Left ventricle myocardium superior (tissue), 1 donor: ENCODE results near the gene TMEM258. TPM values are rescaled to one million over a fixed set of nuclear protein-coding genes. Genes with fewer than 3 reads are reported as not detected.
A peak's percentile ranks its signal among the peaks of the same experiment; 100 is the strongest.

Experiments
- ATAC-seq: fragments of 200-7000 bp; cut with Tn5 transposase; one replicate; pipeline ENCODE4 v1.9.1; 2020; ENCODE audit warnings: mild to moderate bottlenecking, moderate library complexity
- DNase-seq: peaks from one replicate; pipeline ENCODE4 v3.0.0-alpha.2; 2020
- intact Hi-C: fragments of 100-400 bp; cut with micrococcal nuclease; formaldehyde crosslinking; loops from one replicate; pipeline ENCODE4 v1.11.0; 2022
- total RNA-seq: library from RNA; stranded (reverse); fragmentation: NEBNext Ultra II Directional; extraction: Animal tissue kit (Norgen Biotek cat#: 25700); gene quantifications from one replicate; pipeline ENCODE4 v1.2.1, GENCODE V29; 2021
- donor health status: DM: no; HTN: yes; CAD: no; lungs with severe emphysema.

Gene TMEM258
- total RNA-seq, 1 donor from 2014 or later = 130 TPM

GRCh38 chr11:61827571-61828378, 35.4 kb upstream of the TMEM258 start, which contains the start of gene FADS2:
TSS of gene FADS2 (plus strand) at chr11:61828300. CDS start at chr11:61828391, 91 bp downstream.
- ATAC-seq (peak; percentile 86), DNase-seq (peak; percentile 95)
- intact Hi-C loops = no loop called here

DNA sequence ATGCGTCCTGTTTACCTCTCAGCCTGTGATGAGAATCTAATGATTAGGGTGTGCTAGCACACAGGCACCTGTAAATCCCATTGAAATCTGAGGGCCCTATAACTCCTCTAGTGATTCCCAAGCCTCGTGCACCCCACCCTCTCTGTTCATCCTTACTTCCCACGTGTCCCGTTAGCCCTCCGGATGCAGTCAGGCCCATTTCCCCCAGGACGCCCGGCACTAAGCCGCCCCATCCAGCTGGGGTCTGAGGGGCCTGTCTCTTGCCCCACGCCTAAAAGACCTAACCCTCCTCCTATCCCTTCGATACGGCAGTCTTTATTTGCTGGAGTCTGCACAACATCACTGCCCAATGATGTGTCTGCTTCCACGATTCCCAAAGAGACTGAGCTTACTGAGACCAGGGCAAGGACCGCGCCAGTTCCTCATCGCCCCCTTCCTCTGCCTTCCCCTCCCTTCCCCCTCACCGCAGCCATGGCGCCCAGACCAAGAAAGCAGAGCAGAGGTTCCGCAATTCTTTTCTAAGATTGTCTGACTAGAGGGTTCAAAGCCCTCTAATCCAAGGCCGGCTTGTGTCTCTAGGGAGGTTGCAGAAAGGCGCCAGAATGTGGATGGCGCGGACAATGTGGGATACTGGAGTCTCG, 34.7 kb upstream of the TMEM258 start:
- no peak for DNase-seq
- ATAC-seq = peak; percentile 6
- intact Hi-C loops = no loop called here

DNA sequence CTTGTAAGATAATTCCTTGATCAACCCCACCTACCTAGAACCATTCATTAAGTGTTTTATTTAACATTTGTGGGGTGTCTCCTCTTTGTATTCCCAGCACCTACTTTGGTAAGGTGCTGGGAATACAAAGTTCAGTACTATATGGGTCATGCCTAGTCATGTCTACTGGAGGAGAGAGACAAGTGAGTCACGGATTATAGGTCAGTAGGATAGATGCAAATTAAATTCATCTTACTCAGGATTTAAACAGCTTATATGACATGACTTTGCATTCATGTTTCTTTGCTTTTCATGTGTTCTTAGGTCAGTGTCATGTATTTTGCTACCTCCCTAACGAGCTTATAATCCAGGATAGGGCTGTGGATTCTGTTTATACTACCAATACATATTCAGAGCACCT, 27.8 kb upstream of the TMEM258 start:
- no peak for DNase-seq
- ATAC-seq = no peak
- intact Hi-C loops = no loop called here

- intact Hi-C loops = no loop called here
Observed at GRCh38 chr11:61817471-61818202, 25.2 kb upstream of the TMEM258 start.

DNA sequence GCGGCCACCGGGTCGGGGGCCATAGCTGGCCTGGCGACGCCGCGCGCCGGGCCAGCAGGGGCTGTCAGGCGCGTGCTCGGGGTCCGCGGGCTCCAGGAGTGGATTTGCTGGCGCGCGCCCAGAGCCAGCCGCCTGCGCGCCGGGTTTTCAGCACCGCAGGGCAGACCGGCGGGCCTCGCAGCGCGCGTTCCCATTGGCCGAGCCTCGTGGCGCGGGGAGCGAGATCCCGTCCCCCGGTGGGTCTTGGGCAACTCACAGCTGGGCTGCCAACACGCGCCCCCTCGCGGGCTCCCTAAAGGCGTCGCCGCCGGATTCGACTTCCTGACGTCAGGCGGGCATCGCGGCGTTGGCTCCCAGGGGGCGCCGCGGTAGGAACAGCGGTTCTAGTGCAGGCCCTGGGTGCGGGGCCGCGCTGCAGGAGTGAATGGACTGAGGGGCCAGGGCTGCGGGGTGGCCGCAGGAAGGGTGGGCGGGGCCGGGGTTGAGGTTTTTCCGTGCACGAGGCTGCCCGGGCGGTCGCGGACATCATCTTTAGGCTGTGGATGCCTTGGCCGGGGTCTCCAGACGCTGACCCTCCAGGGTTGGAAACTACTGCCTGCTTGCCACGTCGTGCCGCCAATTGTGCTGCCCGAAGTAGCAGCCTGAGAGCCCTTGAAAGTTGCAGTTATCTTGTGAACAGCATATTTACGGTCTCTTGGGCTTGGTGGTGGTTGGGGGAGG, 24.5 kb upstream of the TMEM258 start, which contains the start of gene FADS1:
TSS of gene FADS1 (minus strand) at position 268 of the 720 bp plus-strand sequence. CDS start at position 194, 74 bp downstream.
- peak; percentile 63 for ATAC-seq
- DNase-seq = peak; percentile 95
- intact Hi-C loops = no loop called here

More at GRCh38 chr11:61817471-61818202, 25.2 kb upstream of the TMEM258 start:
- DNase-seq (no peak), ATAC-seq (no peak)

DNA sequence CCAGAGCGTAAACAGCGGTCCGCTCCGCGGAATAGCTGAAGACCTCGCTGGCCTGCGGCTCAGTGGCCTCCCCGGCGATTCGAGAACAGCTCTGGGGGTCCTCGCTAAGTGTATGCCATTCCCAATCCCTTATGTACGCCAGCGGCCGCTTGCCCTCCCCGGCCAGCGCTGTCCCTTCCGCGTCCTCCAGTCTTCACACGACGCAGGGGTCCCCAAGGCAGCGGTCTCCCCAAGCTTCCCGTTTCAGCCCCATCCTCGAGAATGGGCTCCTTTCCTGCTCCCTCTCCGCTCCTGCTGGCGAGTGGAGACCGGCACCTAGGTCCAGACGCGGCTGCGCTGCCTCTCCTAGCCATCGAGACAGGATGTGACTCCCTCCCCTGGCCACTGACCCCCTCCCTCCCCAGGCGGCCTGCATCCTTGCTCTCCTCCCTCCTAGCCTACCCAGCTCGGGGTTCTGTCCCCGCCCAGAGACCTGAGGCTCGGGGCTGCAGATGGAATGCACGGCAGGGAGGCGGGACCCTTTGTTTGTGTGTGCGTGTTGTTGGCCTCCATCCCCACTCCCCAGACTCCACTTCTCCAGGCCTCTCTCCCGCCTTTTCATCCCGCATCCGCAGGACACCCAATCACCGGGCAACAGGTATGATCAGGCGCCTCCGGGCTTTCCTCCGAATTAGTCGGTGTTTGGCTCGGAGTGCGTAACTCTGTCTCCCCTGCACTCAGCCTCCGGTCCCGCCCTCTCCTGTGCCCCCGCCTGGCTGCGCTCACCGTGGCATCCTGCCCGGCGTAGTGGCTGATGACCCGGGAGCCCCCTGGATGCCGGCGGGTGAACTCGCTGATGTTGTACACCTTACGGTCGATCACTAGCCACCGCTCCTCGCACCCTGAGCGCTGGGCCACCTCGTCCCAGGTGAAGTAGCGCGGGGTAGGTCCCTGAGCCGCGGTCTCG, 23.7 kb upstream of the TMEM258 start:
- intact Hi-C loops = no loop called here
- ATAC-seq (peak; percentile 53), DNase-seq (peak; percentile 79)

- peak; percentile 98 for DNase-seq
- intact Hi-C loops = no loop called here
- ATAC-seq = peak; percentile 94
Observed at GRCh38 chr11:61814958-61815789, 22.8 kb upstream of the TMEM258 start.

- DNase-seq (no peak), ATAC-seq (no peak)
- intact Hi-C loops = no loop called here
Observed at GRCh38 chr11:61814247-61814957, 22.0 kb upstream of the TMEM258 start.

- no peak for ATAC-seq
- DNase-seq = no peak
- intact Hi-C loops = no loop called here
Observed at GRCh38 chr11:61812736-61813411, 20.5 kb upstream of the TMEM258 start.

DNA sequence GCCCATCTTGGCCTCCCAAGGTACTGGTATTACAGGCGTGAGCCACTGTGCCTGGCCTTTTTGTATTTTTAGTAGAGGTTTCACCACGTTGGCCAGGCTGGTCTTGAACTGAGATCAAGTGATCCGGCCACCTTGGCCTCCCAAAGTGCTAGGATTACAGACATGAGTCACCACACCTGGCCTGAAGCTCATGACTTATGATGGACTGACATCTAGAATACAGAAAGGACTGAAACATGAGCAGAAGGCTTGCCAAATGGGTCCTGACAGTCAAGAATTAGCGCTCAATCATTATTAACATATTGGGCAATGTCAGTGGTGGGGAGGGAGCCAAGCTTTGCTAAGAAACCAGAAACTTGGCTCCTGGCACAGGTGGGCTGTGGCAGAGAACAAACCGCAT, 19.4 kb upstream of the TMEM258 start:
- DNase-seq (no peak), ATAC-seq (no peak)
- intact Hi-C loops = no loop called here

DNA sequence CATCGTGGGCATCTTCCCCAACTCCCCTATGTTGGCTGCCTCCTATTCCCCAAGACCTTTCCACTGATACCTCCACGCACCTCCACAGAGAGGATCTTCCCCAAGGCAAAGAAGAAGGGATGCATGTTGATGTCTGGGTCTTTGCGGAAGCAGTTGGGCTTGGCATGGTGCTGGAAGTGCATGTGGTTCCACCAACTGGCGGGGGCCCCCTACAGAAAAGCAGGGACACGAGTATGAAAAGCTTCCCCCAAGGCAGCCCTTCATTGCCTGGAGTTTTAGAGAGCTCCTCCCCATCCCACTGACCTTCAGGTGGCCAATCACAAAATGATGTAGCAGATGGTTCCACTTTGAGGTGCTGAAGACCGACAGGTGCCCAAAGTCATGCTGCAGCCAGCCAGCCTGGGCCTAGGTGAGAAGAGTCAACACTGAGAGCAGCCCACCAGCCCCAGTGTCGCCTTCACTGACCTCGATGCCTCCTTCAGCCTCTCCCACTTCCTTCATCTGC, 18.3 kb upstream of the TMEM258 start:
- no peak for ATAC-seq
- intact Hi-C loops = no loop called here
- no peak for DNase-seq

GRCh38 chr11:61806785-61807184, 14.4 kb upstream of the TMEM258 start:
- ATAC-seq = no peak
- DNase-seq = no peak
- intact Hi-C loops = loop anchor here (10.0 kb wide), 1 partner anchor 298 kb away; no protein-coding TSS in a partner anchor

DNA sequence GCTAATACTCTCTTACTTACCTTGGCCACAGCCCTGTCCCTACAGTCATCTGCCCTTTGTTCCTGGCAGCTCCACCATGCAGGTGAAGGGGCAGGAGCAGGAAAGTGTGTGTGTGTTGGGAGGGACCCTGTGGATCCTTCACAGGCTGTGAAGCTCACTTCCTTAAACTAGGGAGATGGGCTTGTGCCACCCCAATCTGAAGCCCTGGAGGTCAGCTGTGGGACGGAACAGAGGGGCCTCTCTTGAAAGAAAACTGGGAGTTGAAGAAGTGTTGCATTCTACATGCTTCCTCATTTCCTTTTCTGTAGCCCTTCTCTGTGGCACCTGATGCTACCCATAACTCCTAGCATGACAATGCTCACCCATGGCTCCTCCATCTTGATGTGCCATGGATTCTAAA, 12.7 kb upstream of the TMEM258 start:
- DNase-seq (no peak), ATAC-seq (no peak)
- intact Hi-C loops = loop anchor here (10.0 kb wide), 1 partner anchor 300 kb away; no protein-coding TSS in a partner anchor

GRCh38 chr11:61803889-61804647, 11.7 kb upstream of the TMEM258 start:
- no peak for DNase-seq
- intact Hi-C loops = loop anchor here (10.0 kb wide), 1 partner anchor 301 kb away; no protein-coding TSS in a partner anchor
- ATAC-seq = no peak

- no peak for DNase-seq
- ATAC-seq = no peak
- intact Hi-C loops = loop anchor here (10.0 kb wide), 1 partner anchor 302 kb away; no protein-coding TSS in a partner anchor
Observed at GRCh38 chr11:61802605-61803004, 10.2 kb upstream of the TMEM258 start.
